Keratinocyte (primary cell): ENCODE data around the gene CARD18.

ENCODE experiments used
- EZH2 ChIP-seq: IDR thresholded peaks from one replicate; pipeline ENCODE4 v1.6.1; 2012; ENCODE audit warnings: inconsistent platforms, mild to moderate bottlenecking, low read length, moderate library complexity
- TF ChIP-seq, protein P1 (sequence below), 3 experiments: IDR thresholded peaks in 1 of 3; conservative IDR thresholded peaks in 1 of 3; optimal IDR thresholded peaks in 1 of 3; 2 replicates in 2 of 3; 3 replicates in 1 of 3; pipeline versions ENCODE3 to v1.5.1; 2011; ENCODE audit warnings: low read length in 3 of 3, mild to moderate bottlenecking in 3 of 3, moderate library complexity in 2 of 3, control low read depth in 1 of 3, inconsistent platforms in 1 of 3; ENCODE audit not compliant: insufficient read depth in 2 of 3; ENCODE audit errors: extremely low read depth in 1 of 3

GRCh38 chr11:105167244-105167643 lies 27.7 kb upstream of the CARD18 start:
- TF ChIP-seq EZH2: no peak
- TF ChIP-seq, protein P1, sequence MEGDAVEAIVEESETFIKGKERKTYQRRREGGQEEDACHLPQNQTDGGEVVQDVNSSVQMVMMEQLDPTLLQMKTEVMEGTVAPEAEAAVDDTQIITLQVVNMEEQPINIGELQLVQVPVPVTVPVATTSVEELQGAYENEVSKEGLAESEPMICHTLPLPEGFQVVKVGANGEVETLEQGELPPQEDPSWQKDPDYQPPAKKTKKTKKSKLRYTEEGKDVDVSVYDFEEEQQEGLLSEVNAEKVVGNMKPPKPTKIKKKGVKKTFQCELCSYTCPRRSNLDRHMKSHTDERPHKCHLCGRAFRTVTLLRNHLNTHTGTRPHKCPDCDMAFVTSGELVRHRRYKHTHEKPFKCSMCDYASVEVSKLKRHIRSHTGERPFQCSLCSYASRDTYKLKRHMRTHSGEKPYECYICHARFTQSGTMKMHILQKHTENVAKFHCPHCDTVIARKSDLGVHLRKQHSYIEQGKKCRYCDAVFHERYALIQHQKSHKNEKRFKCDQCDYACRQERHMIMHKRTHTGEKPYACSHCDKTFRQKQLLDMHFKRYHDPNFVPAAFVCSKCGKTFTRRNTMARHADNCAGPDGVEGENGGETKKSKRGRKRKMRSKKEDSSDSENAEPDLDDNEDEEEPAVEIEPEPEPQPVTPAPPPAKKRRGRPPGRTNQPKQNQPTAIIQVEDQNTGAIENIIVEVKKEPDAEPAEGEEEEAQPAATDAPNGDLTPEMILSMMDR (optimal IDR thresholded peaks at IDR 0.05 in 1 of 3, IDR thresholded peaks at IDR 0.05 in 1 of 3, conservative IDR thresholded peaks at IDR 0.05 in 1 of 3; ENCODE audit: extremely low read depth in 1 of 3, insufficient read depth in 2 of 3, low read length in 3 of 3): no peak
